Stimulated activated CD4-positive, alpha-beta T cell treated with anti-CD3 and anti-CD28 coated beads, Interleukin-1b, Interleukin-23, amount 100 ng/mL, for 24 hours (primary cell): ENCODE results near the gene TUFT1.
A peak's percentile ranks its signal among the peaks of the same experiment; 100 is the strongest.
"Not testable (repeated sequence)": the region's sequence is repeated elsewhere in the genome, so short reads cannot be mapped to it uniquely, and the experiment has no call there.

Source experiments
- DNase-seq, 4 experiments: peaks; one replicate each; pipeline ENCODE4 v3.0.0-alpha.2; 2020; ENCODE audit warnings: low read depth in 4 of 4, low spot score in 1 of 4

Gene TUFT1

DNA sequence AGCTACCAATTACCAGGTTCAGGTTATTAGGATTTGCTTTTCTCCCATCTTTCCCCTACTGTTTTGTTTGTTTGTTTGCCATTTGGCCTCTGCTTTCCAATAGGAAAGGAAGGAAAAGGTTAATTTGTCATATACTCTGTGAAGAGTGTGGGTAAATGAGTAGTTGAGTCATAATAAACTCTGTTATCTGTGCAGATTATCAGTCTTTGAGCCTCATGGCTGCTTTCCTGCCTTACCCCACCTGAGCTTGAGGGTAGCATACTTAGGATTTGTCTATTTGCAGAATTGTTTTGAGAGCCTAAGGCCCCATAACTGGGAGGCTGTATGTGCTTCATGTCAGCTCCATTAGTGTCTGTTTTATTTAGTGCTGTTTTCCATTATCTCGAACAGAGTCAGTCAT is 38.8 kb downstream of the TUFT1 start:
- no peak for DNase-seq

DNA sequence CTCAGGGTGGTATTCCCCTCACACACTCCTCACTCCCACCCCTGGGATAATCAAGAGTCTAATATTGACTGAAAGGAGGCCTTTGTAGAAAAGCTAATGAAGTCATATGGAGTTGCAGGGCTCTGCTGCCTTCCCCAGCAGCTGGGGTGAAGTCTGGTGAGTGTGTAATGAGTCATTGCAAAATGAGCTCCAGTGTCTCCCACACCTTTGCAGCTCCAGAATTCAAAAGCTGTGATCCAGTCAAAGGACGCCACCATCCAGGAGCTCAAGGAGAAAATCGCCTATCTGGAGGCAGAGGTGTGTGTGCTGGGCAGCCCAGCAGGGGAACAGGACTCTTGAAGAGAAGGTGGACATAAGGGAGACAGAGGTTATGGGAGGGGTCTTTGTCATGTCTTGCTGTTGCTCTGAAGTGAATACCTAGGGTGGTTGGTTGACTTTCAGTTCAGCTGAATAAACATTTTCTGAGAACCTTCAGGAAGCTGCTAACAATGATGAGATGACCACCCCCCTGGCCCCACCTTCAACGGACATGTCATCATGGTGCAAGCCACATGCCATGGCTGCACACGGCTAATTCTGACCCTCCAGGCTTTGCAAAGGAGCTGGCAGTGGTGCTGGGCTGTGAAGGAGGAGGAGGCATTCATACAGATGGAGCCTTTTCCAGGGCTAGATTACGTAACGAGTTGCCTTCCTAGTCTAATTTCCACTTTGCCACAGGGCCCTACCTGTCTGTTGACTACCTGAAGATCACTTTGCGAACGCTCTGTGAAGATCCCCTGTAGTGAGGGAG is 39.5 kb downstream of the TUFT1 start:
- DNase-seq: no peak

- no peak for DNase-seq
Measured at GRCh38 chr1:151581451-151581850, 41.3 kb downstream of the TUFT1 start.

DNA sequence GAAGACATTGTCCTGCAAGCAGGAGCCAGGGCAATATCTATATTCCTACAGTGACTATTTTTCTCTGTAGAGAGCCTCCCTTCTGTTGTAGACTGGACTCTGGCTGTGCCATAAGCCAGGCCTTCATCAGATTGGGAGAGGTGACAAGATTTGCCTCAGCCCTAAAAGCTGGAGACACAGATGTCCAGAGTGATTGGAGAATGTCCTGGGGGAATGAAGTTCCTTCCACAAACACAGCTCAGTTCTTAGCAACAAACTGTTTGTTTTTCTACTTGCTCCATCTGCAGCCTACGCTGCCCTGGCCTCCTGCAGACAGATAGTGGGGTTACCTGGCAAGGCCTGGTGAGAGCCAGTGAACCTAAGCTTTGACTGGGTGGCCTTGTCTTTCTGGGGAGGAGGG is 41.8 kb downstream of the TUFT1 start:
- DNase-seq: no peak

DNA sequence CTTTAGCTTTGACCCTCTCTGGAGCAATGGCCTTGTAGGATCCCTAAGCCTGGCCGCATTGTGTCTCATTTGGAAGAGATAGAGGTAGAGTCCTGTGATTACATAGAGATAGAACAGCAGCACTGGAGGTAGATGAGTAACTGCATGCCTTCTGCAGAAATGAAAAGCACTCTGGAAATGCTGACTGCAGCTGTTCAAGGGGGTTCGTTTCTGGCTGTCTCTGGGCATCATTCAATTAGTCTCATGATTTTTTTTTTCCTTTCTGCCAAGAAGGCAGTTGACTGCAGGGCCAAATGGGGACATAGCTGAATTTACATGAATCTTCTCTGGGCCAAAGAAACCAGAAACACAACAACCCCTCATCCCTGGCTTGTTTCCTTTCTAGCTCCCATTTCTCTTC is 43.7 kb downstream of the TUFT1 start:
- no peak for DNase-seq

- DNase-seq: no peak
Measured at GRCh38 chr1:151584278-151584677, 44.2 kb downstream of the TUFT1 start.

DNA sequence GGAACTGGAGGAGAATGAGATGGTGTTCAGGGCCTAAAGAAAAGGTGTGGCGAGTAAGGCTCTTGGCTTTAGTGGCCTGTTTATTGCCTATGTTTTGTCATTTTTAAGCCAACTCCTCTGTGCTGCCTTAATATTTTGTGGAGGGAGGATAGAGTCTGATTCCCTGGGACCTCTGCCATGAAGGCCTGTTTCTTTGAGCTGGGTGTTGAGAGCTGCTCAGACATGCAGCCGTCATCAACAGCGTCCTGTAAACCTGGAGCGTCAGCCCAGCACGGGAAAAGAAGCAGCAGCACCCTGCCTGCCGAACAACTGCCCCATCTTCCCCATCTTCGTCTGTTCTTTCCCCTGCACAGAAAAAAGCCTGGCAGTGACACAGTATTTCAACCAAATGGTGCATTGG is 44.7 kb downstream of the TUFT1 start:
- no peak for DNase-seq

- no peak for DNase-seq
Measured at GRCh38 chr1:151585622-151586021, 45.5 kb downstream of the TUFT1 start.

DNA sequence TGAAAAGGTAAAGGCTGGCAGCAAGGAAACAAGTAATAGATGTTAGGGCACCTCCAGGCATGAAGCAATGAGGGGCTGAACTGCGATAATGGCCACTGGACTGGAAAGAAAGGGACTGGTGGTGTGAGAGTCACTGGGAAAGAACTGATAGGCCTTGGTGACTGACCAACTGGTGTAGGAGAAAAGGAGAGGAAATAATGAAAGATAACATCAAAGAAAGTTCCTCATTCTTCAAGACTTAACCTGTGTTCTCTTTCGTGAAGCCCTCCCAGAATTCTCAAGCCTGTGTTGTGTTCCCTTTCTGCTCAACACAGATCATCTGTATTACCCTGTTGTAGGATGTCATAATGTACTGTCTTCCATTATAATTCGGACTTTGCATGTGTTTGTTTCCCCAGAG is 50.9 kb downstream of the TUFT1 start:
- no peak for DNase-seq

- no peak for DNase-seq
Measured at GRCh38 chr1:151593730-151594129, 53.6 kb downstream of the TUFT1 start.

DNA sequence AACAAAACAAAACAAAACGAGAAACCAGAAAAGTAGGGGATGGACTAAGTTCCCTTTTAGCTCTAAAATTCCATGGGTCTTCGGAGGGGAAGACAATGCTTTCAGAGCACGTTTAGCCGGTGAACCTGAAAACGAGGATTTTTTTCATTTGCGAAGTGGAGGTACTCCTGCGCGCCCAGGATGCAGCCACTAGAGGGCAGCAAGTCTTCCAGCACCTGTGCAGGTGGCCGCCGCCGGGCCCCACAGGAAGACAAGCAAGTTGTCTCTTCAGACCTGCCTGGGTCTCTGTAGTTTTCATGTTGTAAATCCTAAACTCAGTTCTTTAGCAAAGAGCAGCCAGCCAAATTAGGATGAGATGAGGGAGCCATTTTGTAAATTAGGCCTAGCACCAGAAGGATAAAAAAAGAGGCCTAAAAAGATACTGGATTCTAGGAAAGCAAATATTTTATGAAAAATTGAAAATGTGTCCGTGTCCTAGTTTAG is 54.1 kb downstream of the TUFT1 start:
- DNase-seq: peak; percentile 65 to 75 (median 74)

DNA sequence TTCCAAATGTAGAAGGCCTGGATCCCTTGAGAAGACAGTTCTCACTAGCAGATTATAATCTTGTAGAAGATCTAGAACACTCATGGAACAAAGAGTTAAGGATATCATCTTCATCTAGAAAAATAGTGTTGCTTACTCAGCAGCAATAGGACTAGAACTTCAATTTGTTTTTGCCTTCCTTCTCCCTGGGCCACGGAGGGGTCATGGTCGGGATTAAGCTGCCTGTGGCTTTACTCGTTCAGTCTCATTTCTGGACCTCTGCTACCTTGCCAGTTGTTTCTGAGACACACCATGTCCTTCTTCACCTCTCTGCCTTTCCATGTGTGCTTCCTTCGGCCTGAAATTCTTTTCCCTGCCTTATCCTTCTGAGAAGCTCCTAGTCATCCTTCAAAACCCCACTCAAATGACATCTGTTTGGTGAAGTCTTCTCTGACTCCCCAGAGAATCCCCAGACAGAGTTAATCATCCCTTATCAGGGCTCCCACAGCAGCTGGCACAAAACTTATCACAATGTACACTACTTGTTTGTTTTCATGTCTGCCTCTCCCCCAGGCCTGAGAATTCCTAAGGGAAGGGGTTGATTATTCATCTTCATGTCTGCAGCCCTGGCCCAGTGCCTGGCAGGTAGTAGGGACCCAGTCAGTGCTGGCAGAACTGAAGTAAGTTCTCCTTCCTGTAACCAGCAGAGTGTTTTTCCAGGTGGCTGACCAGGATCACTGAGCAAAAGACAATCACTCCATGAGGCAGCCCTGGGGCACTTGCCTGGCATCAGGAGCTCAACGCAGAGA is 56.3 kb downstream of the TUFT1 start:
- no peak for DNase-seq

DNA sequence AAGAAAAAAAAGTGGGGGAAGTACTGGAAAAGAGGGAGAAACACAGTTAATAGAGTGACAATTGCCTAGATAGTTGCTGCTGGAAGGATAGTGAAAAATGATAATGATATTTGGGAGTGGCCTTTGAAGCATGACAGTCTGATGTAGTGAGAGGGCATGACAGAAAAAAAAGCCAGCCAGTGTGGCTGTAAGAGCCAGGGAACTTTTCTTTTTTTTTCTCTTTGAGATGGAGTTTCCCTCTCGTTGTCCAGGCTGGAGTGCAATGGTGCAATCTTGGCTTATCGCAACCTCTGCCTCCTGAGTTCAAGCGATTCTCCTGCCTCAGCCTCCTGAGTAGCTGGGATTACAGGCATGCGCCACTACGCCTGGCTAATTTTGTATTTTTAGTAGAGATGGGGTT is 62.4 kb downstream of the TUFT1 start:
- DNase-seq: not testable (repeated sequence)

DNA sequence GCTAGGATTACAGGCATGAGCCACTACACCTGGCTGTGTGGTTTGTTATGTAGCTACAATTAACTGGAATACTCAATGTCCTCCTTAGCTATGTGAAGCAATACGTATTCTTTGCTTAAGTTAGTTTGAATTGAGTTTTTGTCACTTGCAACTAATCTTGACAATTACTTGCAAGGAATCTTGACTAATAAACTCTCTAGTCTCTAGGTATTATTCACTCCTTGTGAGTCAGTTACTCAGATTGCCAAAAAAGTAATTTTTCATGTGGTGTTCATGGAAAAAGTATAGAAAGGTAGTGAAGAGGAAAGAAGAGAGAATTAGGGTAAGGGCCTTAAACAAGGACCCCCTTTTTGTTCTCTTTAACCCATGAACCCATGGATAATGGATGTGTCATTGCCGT is 64.2 kb downstream of the TUFT1 start:
- DNase-seq: no peak

DNA sequence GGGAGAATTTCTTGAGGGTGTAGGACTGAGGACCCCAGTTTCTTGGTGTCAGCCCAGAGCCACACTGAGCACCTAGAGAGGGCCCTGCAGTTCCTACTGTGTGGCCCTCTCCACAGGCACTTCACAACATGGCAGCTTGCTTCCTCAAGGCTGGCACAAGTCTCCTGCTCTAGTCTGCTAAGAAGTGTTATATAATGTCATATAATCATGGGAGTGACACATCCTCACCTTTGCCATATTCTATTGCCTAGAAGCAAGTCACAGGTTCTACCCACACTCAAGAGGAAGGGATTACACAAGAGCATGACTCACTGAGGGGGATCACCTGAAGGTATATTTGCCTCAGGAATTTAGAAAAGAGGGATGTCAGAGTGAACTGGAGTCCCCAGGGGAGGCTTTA is 66.3 kb downstream of the TUFT1 start:
- DNase-seq: no peak

GRCh38 chr1:151606857-151607256 is 66.7 kb downstream of the TUFT1 start:
- DNase-seq: no peak

DNA sequence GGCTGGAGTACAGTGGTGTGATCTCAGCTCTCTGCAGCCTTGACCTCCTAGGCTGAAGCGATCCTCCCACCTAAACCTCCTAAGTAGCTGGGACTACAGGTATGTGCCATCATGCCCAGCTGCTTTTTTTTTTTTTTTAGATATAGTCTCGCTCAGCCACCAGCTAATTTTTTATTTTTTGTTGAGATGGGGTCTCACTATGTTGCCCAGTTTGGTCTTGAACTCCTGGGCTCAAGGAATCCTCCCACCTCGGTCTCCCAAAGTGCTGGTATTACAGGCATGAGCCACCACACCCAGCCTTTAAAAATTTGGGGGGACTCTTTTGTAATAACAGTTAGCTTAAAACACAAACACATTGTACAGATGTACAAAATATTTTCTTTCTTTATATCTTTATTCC is 70.0 kb downstream of the TUFT1 start:
- no peak for DNase-seq

- DNase-seq: no peak
Measured at GRCh38 chr1:151611288-151611790, 71.2 kb downstream of the TUFT1 start.

GRCh38 chr1:151611832-151612500 is 71.9 kb downstream of the TUFT1 start, which contains the start of gene SNX27:
Gene SNX27 (plus strand): TSS chr1:151612050. CDS start chr1:151612202, 152 bp downstream.
- DNase-seq: peak; percentile 59 to 85 (median 80)

DNA sequence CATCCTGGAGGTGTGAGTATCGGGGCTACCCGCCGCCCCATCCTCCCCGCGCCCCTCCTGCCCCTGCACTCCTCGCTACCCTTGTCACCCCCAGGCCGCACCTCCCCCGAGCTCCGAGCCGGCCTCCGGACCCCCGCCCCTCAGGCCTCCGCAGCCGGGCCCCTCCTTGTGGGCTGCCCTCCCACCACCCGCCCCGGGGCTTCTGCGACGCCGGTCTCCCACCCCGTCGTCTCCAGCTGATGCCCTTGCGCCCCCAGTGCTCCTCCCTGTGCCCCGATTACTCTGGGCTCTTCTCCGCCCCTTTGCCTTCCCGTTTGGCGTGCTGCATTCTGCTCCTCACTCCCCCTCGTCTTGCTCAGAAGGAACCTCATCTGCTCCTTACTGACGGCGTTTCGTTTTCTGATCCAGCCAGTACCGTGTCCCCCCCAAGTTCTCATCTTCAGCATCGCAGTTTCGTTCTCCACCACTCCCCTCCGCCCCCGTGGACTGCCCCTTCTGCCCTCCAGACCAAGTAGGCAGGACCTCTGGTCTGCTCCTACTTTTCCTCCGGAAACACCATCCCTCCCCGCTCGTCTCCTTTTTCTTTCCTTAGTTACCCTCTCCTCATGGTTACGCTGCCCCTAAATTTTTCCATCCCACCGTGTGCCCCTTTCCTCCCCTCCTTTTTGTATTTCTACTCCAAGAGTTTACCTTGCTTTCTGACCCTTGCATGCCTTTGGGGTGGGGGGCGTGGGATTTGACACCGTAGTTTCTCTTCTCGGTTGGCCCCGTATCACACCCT is 72.6 kb downstream of the TUFT1 start:
- peak in 2 of 4 experiments; percentile 7 to 11 for DNase-seq
